DMS114 treated with DMSO at 0.1 percent for 48 hours (cell line): ENCODE measurements around the gene UCN2.
"Not testable (repeated sequence)": the region's sequence is repeated elsewhere in the genome, so short reads cannot be mapped to it uniquely, and the experiment has no call there.

ENCODE experiments used
- DNase-seq: peaks from one replicate; lab custom pipeline; 2025; ENCODE audit not compliant: unreplicated experiment; lab: John Stamatoyannopoulos, UW

UCN2 gene

DNA sequence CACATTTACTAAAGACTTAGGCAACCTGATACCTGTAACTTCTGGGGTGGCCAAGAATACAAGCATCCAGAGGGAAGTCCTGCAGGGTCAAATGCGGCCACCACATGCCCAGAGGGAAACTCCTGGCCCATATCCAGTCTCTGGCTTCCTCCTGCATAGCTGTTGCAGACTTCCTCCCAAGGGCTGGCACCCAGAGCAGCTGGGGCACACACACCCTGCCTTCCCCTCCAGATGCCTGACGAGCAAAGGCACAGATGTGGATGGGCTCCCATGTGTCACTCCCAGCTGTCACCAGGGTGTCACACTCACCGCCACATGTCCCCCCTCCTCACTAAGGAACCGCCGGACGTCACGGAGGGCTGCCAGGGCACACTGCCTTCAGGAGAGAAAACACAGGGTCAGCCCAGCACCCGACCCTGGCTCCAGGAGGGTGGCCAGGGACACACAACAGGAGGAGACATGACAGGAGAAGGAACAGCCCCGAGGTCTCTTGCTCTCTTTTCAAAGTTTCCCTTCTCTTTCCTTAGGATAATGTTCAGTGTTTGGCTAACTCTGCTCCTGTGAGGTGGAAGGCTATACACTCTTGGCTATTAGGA is 20.2 kb downstream of the UCN2 start:
- no peak for DNase-seq

GRCh38 chr3:48538451-48538850 is 25.1 kb downstream of the UCN2 start:
- DNase-seq: no peak

DNA sequence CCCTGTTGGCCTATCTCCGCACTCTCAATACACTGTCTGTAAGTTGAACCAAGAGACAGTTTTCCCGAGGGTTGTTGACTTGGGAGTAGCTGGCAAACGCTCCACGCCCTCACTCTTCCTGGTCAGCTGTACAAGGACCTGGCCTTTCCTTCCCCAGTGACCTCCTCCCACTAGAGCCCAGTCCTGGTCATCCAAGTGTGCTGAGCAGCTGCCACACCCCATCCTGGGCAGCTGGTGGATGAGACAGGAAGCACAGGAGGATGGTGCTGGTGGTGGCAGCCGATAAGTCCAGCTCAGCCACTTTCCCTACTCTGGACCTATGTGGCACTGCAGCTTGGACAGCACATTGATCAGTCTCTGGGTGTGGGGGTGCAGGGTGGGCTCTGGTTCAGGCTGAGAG is 26.8 kb downstream of the UCN2 start:
- no peak for DNase-seq

GRCh38 chr3:48536116-48536515 is 27.5 kb downstream of the UCN2 start:
- no peak for DNase-seq

DNA sequence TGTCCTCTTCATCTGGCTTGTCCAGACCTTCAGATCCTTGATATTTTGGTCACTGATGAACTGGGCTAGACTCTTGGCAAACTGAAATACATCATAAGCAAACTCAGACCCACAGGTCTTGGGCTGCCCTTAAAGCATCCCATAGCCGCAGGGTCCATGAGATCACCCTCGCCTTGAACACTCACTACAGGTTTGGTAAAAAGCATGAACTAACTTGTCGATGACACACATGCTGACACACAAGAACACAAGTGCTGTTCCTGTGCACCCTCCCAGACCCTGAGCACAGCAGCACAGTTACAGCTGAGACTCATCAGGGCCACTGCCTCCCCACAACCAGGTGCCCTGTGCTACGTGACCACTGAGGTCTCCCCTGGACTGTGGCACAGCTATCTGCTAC is 28.0 kb downstream of the UCN2 start:
- DNase-seq: no peak

GRCh38 chr3:48532977-48533337 is 30.6 kb downstream of the UCN2 start:
- no peak for DNase-seq

- no peak for DNase-seq
Observed at GRCh38 chr3:48532271-48532976, 31.2 kb downstream of the UCN2 start.

- DNase-seq: not testable (repeated sequence)
Observed at GRCh38 chr3:48530701-48531100, 32.9 kb downstream of the UCN2 start.

- DNase-seq: no peak
Observed at GRCh38 chr3:48528754-48529153, 34.8 kb downstream of the UCN2 start.

- DNase-seq: no peak
Observed at GRCh38 chr3:48528048-48528447, 35.5 kb downstream of the UCN2 start.

GRCh38 chr3:48524970-48525369 is 38.6 kb downstream of the UCN2 start:
- DNase-seq: no peak

- DNase-seq: no peak
Observed at GRCh38 chr3:48521635-48522034, 41.9 kb downstream of the UCN2 start.

DNA sequence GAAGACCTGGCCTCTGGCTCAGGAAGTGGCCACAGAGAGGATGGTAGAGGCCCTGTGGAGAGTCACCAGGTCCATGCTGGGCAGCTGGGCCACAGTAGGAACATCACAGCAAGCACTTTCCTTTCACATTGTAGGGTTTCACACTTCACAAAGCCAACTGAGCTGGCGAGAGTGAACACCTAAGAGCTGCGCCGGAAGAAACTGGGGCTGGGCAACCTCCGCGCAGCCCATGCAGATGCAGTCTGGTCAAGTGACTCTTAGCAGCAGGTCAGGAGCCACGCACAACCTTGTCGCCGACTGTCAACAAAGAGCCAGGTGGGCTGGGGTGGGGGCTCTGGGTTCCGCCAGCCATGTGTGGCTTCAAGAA is 44.3 kb downstream of the UCN2 start:
- DNase-seq: no peak

DNA sequence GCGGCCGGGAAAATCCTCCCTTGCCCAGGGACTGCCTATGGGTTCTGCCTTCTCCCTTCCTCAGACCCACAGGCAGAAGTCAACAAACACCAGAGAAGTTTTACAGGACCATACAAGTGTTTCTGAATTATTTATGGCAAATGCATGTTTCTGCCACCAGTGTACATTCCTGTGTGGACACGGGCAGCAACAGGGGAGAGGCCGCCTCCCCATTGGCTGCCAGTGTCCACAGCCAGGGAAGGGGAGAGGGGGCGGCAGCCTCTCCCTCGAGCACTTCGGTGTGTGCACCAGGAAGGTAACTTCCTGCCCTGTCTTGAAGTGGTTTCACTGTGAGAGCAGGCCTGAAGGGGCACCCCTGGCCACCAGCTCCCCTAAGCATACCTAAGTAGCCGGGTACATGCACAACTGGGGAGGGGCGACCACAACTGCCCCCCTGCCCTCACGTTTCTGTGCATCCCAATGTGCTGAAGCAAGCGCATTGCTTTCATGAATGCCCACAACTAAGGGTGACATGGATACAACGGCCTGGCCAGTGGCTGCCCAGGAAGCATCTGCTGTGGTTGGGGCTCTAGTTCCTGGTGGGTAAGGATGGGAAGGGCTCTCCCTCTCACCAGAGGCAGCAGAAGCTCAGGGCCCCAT is 44.8 kb downstream of the UCN2 start:
- no peak for DNase-seq

GRCh38 chr3:48518069-48518468 is 45.5 kb downstream of the UCN2 start:
- no peak for DNase-seq

- no peak for DNase-seq
Observed at GRCh38 chr3:48516571-48516970, 47.0 kb downstream of the UCN2 start.

- no peak for DNase-seq
Observed at GRCh38 chr3:48514431-48515227, 49.0 kb downstream of the UCN2 start.
